Measurements from ENCODE around the gene AGBL3.

AGBL3 gene

DNA sequence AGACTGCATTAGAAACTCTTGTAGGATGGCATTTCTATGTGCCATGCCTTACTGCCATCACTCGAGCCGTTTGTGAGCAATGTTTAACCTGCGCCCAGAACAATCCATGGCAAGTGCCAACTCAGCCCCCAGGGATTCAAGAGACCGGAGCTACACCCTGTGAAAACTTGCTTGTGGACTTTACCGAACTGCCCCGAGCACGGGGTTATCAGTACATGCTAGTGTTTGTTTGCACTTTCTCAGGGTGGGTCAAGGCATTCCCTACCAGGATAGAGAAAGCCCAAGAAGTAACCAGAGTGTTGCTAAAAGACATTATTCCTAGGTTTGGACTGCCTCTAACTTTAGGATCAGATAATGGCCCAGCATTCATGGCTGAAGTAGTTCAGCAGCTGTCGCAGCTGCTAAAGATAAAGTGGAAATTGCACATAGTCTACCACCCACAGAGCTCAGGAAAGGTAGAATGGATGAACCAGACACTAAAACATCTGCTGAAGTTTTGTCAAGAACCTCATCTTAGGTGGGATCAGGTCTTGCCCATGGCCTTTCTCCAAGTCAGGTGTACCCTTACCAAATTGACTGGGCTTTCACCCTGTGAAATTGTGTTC, 193.1 kb downstream of the AGBL3 start:
- H3K4me3 ChIP-seq (ENCODE audit: low read length), result no peak overlapping the region
- no peak for DNase-seq (ENCODE audit: low read depth)
- TF ChIP-seq, protein P1, sequence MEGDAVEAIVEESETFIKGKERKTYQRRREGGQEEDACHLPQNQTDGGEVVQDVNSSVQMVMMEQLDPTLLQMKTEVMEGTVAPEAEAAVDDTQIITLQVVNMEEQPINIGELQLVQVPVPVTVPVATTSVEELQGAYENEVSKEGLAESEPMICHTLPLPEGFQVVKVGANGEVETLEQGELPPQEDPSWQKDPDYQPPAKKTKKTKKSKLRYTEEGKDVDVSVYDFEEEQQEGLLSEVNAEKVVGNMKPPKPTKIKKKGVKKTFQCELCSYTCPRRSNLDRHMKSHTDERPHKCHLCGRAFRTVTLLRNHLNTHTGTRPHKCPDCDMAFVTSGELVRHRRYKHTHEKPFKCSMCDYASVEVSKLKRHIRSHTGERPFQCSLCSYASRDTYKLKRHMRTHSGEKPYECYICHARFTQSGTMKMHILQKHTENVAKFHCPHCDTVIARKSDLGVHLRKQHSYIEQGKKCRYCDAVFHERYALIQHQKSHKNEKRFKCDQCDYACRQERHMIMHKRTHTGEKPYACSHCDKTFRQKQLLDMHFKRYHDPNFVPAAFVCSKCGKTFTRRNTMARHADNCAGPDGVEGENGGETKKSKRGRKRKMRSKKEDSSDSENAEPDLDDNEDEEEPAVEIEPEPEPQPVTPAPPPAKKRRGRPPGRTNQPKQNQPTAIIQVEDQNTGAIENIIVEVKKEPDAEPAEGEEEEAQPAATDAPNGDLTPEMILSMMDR (conservative IDR thresholded peaks at IDR 0.05; ENCODE audit: low read length), result no peak

DNA sequence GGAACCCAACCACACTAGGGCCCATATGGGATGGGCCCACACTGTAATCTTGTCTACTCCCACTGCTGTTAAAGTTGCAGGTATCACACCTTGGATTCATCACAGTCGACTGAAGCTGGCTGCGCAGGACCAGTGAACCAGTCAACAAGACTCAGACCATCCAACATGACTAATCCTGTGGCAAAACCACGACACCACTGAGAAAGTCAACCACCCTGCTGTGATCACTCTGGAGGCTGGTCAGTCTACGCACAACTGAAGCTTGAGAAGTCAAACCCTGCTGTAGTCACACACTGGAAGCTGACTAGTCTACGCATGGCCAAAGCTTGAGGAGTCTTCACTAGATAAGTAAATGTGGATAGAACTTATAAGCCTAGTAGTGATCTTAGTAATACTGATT, 193.8 kb downstream of the AGBL3 start:
- TF ChIP-seq, protein P1 (conservative IDR thresholded peaks at IDR 0.05; ENCODE audit: low read length), result no peak
- no peak for DNase-seq (ENCODE audit: low read depth)
- H3K4me3 ChIP-seq (ENCODE audit: low read length), result no peak overlapping the region

DNA sequence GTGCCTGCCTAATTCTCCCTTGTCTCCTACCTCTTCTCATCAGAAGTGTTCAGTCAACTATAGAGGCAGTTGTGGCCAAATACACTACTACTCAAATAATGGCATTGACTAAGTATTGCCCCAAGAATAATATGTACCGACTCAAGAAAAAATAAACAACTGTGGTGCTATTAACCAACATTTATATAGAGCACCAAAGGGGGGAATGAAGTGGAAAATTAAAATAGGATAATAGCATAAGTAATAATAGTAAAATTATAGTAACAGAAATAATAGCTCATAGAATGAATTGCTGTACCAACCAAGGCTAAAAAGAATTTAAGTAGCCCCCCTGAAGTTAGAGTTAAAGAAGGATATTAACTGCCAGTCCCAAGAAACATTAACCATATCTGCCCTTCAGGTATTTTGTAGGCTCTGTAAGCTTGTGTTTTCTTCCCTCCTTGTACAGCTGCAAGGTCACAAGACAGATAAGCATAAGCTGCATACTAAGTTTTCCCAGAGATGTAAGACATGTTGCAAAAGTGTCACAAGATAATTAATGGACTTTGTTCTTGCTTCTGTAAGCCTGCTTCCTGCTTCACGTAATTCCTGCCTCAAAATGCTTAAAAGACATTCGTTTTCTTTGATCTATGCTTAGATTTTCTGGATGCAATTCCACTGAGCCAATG, 195.1 kb downstream of the AGBL3 start:
- no peak overlapping the region for H3K4me3 ChIP-seq (ENCODE audit: low read length)
- no peak for DNase-seq (ENCODE audit: low read depth)
- TF ChIP-seq, protein P1 (conservative IDR thresholded peaks at IDR 0.05; ENCODE audit: low read length), result no peak

DNA sequence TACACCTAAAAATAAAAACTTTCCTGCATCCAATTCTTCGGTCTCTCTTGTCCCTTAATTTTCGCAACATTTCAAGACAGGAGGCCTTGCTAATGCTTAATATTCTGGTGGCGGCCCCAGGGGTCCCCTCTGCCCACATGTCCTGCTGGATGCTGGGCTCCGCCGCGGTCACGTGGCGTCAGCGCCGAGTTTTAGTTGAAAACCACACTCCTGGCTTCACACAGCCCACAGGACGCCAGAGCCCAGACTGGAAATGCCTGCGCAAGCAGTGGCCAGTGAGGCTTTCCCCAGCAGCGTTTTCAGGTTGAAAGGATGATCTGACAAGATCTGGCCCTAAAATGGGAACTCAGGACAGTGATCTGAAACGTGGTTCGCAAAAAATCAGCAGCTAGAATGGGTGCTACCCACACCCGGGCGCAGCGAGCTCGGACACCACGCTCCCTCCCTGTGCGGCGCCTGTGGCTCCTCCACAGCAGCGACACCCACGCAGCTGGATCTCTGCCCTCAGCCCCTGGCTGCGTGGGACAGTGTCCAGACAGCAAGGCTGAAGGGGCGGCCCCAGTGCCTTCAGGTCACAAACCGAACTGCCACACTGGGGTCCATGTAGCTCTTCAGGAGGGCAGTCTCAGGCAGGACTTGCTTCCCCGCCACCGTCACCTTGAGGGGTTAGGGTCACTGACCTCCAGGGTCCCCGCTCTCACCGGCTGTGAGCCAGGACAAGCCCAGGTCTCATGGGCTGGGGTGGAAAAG, 195.8 kb downstream of the AGBL3 start:
- H3K4me3 ChIP-seq (ENCODE audit: low read length), result no peak overlapping the region
- TF ChIP-seq, protein P1 (conservative IDR thresholded peaks at IDR 0.05; ENCODE audit: low read length), result no peak
- no peak for DNase-seq (ENCODE audit: low read depth)

DNA sequence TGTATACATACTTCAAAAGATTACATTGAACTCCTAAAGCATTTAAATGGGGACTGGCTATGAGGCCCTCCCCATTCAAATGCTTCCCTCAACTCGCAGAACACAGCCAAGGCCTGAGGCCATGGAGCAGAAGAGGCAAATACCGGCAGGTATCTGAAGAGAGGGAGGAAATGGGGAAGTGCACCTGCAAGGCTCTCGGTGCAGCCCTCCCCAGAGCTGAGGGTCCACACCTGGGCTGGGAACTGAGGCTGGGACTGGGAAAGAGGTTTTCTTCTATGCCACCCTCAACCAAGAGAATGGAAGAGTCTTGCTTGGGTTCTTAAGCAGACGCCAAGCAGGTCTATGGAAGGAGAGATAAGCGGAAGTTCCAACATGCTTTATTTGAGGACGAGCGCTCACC, 197.2 kb downstream of the AGBL3 start:
- H3K4me3 ChIP-seq (ENCODE audit: low read length), result no peak overlapping the region
- DNase-seq (ENCODE audit: low read depth), result no peak
- TF ChIP-seq, protein P1 (conservative IDR thresholded peaks at IDR 0.05; ENCODE audit: low read length), result no peak

DNA sequence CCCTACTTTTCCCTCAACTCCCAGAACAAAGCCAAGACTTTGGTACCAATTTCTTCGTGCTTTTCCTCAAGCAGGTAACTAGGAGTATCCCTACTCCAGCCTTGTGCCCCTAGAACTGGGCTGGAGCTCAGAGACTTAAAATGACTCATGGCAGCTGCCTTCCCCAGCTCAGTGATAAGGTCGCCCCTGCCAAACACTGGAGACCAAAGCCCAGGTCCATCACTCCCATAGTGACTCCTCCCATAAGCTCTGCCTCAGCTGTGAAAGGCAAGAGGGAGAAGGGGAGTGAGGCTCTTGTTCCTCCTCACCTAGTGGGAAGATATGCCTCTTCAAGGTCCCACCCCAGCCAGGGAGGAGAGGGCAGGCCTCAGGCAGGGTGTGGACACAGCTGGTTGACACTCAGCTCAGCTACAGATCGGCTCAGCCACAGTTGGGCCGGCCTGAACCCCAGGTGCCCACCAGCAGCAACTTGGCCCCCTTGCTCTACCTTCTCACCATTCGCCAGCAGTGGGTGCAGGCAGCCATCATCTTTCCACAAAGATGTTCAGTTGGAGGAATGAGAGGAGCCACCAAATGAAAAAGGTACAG, 198.0 kb downstream of the AGBL3 start:
- DNase-seq (ENCODE audit: low read depth), result no peak
- no peak overlapping the region for H3K4me3 ChIP-seq (ENCODE audit: low read length)
- TF ChIP-seq, protein P1 (conservative IDR thresholded peaks at IDR 0.05; ENCODE audit: low read length), result no peak

Measured in AG10803 (cell line).